SH-SY5Y (cell line): ENCODE data around the gene PRDM10.

Source experiments
- GATA2 ChIP-seq: IDR thresholded peaks from 2 replicates; pipeline ENCODE4 v1.6.1; 2011; ENCODE audit warnings: mild to moderate bottlenecking, low read depth, low read length
- GATA3 ChIP-seq: IDR thresholded peaks from 2 replicates; pipeline ENCODE4 v1.6.1; 2011; ENCODE audit warnings: low read depth, mild to moderate bottlenecking, low read length, moderate library complexity

DNA sequence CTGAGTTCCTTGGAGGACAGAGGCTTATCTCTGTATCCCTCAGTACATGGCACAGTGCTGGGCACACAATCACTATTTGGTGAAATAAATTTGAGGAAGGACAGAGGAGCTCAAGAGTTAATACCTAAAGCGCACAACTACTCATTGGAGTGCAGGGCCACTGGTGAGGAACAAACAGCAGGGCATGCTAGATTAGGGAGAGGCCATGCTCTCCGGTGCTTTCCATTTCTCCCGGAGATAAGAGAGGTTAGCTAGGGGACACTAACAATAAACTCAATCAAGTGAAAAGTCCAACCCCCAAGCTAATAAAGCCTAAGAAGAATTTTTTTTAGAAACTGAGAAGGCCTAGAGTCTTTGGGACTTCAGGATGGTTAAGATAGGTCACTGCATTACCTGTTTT, 136.3 kb downstream of the PRDM10 start:
- TF ChIP-seq GATA2 (no peak), GATA3 (no peak)
